Measurements from ENCODE around the gene SLC22A31. TPM values are rescaled to one million over a fixed set of nuclear protein-coding genes. Genes with fewer than 3 reads are reported as not detected.

SLC22A31 gene
- polyA plus RNA-seq, 1 experiment, result 0.25 TPM

GRCh38 chr16:89160977-89161701, 39.2 kb downstream of the SLC22A31 start:
- H3K27me3 ChIP-seq (ENCODE audit: control insufficient read depth, insufficient read depth, low read length), result peaks cover 14% of the 10 kb centered on the region
- H3K27ac ChIP-seq (ENCODE audit: low read depth, low read length), result no peak overlapping the region
- TF ChIP-seq CTCF (IDR thresholded peaks at IDR 0.05; ENCODE audit: low read depth, low read length), result no peak
- H3K9me3 ChIP-seq (ENCODE audit: control insufficient read depth, insufficient read depth, low read length), result peaks cover 40% of the 10 kb centered on the region
- no peak for DNase-seq (ENCODE audit: low read depth, low spot score)
- H3K4me3 ChIP-seq (ENCODE audit: low read depth, low read length), result no peak overlapping the region
- ChIA-PET POLR2A (interaction anchor here (0.6 kb wide), 1 partner anchor 41 kb away, joined by 3 read pairs; no protein-coding TSS in a partner anchor), CTCF (interaction anchor here (0.6 kb wide), 1 partner anchor 22 kb away, joined by 5 read pairs; no protein-coding TSS in a partner anchor)

- Histone ChIP-seq H3K9me3 (ENCODE audit: control insufficient read depth, insufficient read depth, low read length) (peaks cover 40% of the 10 kb centered on the region), H3K27me3 (ENCODE audit: control insufficient read depth, insufficient read depth, low read length) (peaks cover 10% of the 10 kb centered on the region), H3K27ac (ENCODE audit: low read depth, low read length) (no peak overlapping the region), H3K4me3 (ENCODE audit: low read depth, low read length) (no peak overlapping the region)
- TF ChIP-seq CTCF (IDR thresholded peaks at IDR 0.05; ENCODE audit: low read depth, low read length), result no peak
- DNase-seq (ENCODE audit: low read depth, low spot score), result no peak
- ChIA-PET POLR2A (interaction anchor here (0.6 kb wide), 1 partner anchor 523 kb away, joined by 3 read pairs; no protein-coding TSS in a partner anchor), CTCF (no interaction called here)
Observed at GRCh38 chr16:89159850-89160354, 40.4 kb downstream of the SLC22A31 start.

GRCh38 chr16:89159066-89159849, 41.1 kb downstream of the SLC22A31 start:
- ChIA-PET CTCF (no interaction called here), POLR2A (interaction anchor here (0.6 kb wide), 1 partner anchor 522 kb away, joined by 3 read pairs; no protein-coding TSS in a partner anchor)
- no peak for DNase-seq (ENCODE audit: low read depth, low spot score)
- peaks cover 6% of the 10 kb centered on the region for H3K27me3 ChIP-seq (ENCODE audit: control insufficient read depth, insufficient read depth, low read length)
- no peak overlapping the region for H3K4me3 ChIP-seq (ENCODE audit: low read depth, low read length)
- TF ChIP-seq CTCF (IDR thresholded peaks at IDR 0.05; ENCODE audit: low read depth, low read length), result no peak
- H3K9me3 ChIP-seq (ENCODE audit: control insufficient read depth, insufficient read depth, low read length), result peaks cover 40% of the 10 kb centered on the region
- no peak overlapping the region for H3K27ac ChIP-seq (ENCODE audit: low read depth, low read length)

DNA sequence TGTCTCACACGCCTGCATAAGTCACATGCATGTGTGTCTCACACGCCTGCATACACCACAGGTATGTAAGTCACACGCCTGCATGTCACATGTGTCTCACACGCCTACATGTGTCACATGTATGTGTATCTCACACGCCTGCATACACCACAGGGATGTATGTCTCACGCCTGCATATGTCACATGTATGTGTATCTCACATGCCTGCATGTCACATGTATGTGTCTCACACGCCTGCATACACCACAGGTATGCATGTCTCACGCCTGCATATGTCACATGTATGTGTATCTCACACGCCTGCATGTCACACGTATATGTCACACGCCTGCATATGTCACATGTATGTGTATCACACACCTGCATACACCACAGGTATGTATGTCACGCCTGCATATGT, 42.6 kb downstream of the SLC22A31 start:
- DNase-seq (ENCODE audit: low read depth, low spot score), result no peak
- no peak overlapping the region for H3K27ac ChIP-seq (ENCODE audit: low read depth, low read length)
- peaks cover 3% of the 10 kb centered on the region for H3K27me3 ChIP-seq (ENCODE audit: control insufficient read depth, insufficient read depth, low read length)
- H3K4me3 ChIP-seq (ENCODE audit: low read depth, low read length), result no peak overlapping the region
- no peak for TF ChIP-seq CTCF (IDR thresholded peaks at IDR 0.05; ENCODE audit: low read depth, low read length)
- H3K9me3 ChIP-seq (ENCODE audit: control insufficient read depth, insufficient read depth, low read length), result peaks cover 44% of the 10 kb centered on the region
- ChIA-PET POLR2A (no interaction called here), CTCF (no interaction called here)

Measured in AG04450 (cell line).